OCI-M1 (cell line): ENCODE results near the gene EHD1.

ENCODE experiments used
- DNase-seq: peaks from one replicate; lab custom pipeline; 2025; lab: John Stamatoyannopoulos, UW

EHD1 gene

DNA sequence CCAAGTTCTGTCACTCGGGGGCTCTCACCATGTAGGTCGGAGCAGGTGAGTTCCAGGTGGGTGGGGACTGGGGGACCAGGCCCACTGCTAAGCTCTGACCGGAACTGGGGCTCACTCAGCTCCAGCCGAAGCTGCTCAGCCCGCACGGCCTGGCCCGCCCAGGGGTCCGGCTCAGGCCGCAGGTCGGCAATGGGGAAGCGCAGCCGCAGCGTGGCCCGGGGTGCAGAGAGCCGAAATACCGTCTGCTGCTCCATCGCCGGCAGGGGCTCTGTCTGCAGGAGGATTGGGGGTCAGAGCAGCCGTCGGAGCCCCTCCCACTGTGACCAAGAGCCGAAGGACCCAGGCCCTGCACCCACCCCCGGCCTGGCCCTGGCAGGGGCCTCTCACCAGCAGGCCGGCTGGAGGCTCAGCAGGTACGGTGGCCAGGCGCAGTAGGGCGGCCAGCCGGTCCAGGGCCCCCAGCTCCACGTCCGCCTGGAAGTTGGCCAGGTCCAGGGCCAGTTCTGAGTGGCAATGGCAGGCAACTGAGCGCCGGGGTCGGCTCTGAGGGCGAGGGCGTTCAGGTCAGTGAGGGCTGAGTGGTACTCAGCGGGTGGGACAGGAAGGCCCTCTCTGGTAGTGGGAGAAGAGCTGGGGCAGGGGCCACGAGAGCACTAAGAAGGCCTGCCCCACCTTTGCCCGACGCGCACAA lies 31.4 kb upstream of the EHD1 start:
- DNase-seq = no peak

DNA sequence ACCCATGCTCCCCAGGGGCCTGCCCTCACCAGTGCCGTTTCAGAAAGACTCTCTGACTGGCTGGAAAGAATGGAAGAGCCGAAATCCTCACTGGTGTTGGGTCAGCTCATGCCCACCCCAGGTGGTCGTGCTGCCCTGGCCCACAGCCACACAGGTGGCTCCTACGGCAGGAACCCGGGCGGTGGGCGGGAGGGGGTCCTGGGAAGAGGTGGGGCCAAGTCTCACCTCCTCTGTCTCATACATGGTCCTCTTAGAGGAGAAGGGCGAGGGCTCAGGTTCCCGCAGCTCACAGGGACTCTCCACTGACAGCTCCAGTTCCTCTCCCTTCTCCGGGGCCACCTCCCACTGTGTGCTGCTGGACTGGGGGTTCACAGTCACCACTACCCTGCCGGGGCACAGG lies 30.3 kb upstream of the EHD1 start:
- DNase-seq = no peak

DNA sequence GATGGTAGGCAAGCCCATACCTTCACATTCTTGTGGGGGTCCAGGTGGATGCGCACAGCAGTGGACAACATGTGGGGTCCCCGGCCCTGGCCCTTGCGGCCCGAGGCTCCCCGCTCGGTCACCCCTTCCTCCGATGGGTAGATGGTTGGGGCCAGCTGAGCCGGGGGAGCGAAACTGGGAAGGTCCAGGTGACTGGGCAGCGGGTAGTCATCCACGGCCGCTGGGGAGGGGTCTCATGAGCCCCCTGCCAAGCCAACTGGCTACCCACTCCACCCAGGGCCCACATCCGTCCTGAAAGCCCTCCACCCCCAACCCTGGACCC lies 27.9 kb upstream of the EHD1 start:
- no peak for DNase-seq

DNA sequence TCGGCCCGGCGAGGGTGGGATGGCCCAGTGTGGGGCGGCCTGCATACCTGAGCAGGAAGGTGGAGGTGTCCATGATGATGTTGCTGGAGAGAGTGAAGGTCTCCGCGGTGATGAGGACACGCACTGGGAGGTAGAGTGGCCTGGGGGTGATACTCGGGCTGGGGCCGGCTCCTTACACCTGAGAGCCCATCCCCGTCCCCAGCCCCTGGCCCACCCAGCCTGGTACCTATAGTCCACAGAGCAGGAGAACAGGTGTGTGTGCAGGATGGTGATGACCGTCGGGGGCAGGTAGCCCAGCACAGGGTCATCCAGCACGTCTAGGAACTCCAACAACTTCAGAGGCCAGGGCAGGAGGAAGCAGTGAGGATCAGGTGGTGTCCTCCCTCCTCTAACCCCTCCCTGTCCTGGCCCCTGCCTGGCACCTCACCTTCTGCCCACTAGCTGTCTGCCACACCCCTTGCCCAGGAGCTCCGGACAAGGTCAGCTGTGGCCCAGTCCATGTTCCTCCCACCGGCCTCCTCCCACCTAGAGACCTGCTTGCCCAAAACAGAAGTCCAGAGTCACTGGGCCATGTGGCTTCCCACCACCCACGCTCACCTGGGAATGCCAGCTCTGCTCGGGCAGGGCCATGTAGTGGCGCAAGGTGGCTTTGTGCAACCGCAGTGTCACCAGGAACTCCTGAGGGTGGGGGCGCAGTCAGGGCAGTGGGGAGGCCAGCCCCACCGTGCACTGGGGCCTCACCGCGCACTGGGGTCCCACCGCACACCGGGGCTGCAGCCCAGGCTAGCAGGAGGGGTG lies 27.3 kb upstream of the EHD1 start:
- DNase-seq = no peak

DNA sequence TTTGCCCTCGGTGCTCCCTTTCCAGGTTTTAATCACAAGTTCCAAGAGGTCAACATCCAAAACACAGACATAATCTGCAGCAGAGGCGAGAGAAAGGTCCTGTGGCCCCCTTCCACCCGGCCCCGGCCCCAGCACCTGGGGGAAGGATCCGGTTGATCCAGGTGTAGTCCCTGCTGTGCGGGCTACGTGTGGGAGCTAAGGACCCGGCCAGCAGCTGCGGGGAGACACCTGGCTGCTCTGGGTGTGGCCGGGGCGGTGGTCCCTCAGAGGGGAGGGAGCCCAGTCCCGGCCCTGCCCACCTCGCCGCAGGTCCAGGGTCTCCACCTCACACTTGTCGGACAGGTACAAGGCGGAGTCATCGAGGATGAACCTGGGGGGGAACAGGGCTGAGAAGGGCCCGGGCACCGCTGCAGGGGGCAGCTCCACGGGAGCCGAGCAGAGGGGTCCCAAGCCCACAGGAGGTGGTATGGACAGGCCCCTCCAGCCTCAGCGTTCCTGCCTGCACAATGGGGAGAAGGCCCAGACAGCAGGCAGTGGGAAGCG lies 24.9 kb upstream of the EHD1 start:
- no peak for DNase-seq

DNA sequence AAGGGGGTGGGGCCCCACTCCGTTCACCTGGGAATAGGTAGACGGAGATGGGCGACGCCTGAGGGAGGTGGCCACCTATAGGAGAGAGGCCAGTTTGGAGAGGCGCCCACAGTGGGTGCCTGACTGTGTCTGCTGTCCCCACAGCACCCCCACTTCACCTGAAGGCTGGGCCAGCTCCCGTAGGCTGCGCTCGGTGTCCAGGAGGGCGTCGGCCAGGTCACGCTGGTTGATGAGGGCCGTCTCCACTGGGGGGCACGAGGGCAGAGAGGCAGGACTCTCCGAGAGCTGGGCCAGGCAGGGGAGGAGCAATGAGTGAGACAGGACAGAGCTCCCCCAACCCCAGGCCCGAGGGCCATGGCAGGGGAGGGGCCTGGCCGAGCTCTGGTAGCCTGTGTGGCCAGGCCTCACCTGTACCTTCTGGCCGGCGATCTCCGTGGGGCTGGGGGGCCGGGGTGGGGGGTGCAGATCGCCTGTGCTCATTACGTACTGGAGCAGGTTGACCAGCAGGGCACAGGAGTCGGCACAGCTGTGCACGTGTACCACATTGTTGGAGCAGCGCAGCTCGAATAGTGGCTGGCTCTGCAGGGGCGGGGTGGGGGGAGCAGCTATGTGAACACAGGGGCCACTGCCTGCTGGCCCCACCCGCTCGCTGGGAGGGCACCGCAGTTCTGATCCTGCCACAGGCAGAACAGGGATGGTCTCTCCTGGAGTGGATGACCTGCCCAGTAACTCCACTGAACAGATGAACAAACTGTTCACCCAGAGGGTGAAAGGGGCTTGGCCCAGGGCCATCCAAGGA lies 23.9 kb upstream of the EHD1 start:
- no peak for DNase-seq

DNA sequence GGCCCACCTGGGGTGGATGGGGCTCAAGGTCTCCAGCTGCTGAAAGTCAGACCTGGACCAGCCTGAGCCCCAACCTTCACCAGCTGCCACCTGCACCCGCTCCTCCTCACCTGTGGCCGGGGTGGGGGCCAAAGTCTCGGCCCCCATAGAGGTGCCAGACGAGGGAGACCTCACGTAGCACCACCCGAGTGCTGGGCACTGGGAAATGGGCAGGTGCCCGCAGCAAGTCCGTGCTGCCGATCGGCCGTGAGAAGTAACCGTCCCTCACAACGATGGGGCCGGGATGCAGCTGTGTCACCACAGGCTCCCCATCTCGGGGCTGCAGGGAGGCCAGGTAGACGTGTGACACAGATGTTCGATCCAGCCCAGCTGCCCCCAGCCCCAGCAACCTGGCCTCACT lies 22.4 kb upstream of the EHD1 start:
- no peak for DNase-seq

DNA sequence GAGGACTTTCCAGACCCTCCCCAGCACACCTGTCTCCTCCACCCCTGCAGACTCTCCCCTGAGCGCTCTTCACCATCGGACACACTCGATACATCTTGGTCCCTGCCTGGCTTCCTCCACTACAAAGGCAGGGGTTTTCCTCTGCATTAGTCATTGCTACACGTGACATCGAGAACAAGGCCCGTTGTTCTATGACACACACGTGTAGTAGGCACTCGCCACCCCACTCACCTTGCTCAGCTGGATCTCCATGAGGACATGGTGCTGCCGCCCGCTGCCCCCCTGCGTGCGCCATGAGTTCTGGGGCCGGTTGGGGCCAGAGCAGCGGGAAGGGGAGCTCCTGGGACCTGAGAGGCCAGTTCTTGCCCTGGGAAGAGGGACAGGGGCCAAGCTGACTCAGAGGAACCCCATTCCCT lies 21.9 kb upstream of the EHD1 start:
- no peak for DNase-seq

DNA sequence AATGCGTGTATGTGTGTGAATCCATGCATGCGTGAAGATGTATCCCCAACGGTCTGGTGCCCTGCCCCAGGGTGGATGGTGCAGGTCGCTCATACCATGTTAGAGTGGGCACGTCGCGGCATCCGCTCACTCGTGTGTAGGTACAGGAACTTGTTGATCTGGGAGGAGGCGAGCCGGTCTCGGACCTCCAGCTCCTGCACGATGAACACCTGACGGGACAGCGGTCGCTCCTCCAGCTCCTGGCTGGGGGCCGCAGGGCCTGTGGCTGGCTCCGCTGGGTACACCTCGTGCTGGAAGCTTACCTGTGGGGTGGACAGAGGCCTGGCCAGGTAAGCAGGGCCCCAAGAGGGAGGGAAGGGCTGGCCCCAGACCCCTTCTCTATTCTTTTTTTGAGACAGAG lies 20.1 kb upstream of the EHD1 start:
- no peak for DNase-seq

DNA sequence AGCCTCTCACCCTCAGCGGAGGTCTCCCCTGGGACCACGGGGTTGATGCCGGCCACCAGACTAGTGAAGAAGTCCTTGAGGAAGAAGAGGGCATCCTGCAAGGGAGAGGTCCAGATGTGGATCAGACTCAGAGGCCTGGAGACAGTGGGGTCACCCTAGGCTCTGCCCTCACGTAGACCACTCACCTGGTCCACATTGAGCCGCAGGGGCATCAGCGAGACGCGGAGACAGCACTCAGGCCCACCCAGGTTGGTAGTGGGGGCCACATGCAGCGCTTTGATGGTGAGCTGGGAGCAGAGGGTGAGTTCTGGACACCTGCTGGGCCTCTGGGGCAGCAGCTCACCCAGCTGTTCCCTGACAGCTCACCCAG lies 19.6 kb upstream of the EHD1 start:
- no peak for DNase-seq

DNA sequence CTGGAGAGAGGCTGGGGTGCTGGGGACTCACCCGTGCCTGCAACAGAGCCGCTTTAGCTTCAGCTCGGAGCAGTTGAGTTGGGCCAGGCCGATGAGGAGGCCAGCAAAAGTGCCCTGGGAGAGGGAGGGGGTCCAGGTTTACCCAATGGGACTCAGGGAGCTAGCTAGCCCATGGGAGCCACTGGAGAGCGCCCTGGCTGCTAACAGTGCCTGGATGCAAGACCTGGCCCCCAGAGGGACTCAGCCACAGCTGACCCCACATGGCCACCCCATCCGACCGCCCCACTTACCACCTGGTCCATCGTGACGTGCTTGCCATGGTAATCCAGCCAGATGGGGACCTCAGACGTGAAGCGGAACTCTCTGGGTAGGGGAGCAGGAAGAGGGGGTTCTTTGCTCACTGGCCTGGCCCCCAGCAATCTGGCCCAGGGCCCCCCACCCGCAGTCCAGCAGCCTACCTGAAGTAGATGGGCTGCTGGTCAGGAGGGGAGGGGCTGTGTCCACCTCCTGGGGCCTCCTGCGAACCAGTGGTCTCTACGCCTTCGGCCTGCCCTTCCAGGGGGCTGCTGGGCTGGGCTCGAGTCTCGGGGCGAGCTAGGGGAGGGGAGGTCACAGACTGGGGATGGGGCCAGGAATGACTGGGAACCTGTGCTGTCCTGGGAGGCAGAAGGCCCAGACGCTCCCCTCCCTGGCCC lies 19.1 kb upstream of the EHD1 start:
- DNase-seq = no peak

DNA sequence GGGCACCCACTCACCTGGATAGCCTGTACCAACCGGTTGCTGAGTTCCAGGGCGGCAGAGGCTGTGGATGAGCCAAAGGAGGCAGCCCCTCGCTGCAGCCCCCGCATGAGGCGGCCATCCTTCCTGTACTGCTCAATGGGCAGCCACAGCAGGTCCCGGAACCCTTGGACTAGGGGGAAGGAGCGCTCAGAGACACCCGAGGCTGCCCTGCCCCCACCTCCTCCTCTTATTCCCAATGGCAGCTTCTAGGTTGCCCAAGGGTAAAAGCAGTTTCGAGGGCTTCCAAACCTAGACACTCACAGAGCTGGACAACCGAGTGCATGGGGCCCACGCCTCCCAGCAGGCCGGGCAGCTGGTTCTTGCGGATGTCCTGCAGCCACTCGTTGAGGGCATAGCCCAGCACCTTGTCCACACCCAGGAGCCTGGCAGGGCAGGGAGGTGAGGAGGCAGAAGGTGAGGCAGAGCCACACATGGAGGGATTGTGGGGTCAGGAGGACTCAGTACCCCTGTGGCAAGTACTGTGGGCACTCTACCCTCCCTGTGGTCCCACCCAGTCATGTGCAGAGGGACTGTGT lies 18.1 kb upstream of the EHD1 start:
- DNase-seq = no peak

DNA sequence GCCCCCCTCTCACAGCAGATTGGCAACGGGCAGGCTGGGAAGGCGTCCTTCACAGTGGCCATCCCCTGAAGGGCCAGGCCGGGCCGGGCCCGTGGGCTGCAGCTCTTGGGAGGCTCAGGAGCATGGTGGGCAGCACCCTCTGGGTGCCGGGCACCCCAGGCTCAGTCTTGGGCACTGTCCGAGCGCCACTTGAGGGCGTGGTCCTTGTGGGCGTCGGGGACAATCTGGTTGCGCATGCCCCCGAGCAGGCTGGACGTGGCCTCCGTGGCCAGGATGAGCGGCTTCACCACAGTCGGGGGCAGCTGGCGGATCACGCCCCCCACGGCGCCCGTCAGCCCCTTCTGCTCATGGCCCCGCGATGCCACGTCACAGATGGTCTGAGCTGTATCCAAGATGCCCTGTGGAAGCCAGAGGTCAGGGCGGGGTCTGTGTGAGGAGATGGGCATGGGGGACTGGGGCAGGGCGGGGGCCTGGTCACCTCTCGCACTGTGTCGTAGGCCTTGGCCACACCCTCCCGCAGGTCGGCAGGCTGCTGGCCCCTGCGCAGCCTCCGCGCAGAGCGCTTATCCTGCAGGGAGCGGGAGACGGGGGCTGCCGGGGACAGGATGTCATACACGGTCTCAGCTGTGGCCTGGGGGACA lies 16.5 kb upstream of the EHD1 start:
- no peak for DNase-seq

DNA sequence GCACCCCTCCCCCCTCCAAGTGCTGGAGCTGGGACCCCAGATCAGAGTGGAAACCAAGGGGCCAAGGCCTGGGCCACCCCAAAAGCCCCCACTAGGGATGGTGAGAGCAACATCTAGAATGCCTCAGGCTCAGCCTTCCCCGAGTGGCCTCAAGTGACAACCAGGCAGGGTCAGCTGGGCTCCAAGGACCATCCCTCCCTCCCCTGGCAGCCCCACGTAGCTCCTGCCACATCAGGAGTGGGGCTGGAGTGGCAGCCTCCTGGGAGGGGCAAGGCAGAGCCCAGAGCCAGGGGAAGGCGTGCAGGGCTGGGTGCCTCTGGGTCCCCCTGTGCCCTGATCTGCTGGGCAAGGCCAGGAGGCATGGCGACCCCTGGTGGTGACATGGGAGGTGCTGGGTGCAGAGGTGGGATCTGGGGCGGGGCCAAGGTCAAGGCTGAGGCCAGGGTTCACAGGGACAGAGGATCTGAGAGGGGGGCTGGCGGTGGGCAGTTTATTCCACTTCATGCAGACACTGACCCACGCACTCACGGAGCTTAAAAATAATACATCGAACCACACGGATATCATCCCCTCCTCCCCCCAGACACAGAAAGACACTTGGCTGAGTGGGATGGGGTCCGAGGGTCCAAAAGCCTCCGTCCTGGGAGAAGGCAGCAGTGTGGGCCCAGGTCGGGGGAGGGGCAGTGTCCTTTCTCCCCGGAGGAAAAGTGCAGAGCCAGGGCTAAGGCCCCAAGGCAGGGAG lies 15.8 kb upstream of the EHD1 start:
- peak; percentile 90 for DNase-seq

DNA sequence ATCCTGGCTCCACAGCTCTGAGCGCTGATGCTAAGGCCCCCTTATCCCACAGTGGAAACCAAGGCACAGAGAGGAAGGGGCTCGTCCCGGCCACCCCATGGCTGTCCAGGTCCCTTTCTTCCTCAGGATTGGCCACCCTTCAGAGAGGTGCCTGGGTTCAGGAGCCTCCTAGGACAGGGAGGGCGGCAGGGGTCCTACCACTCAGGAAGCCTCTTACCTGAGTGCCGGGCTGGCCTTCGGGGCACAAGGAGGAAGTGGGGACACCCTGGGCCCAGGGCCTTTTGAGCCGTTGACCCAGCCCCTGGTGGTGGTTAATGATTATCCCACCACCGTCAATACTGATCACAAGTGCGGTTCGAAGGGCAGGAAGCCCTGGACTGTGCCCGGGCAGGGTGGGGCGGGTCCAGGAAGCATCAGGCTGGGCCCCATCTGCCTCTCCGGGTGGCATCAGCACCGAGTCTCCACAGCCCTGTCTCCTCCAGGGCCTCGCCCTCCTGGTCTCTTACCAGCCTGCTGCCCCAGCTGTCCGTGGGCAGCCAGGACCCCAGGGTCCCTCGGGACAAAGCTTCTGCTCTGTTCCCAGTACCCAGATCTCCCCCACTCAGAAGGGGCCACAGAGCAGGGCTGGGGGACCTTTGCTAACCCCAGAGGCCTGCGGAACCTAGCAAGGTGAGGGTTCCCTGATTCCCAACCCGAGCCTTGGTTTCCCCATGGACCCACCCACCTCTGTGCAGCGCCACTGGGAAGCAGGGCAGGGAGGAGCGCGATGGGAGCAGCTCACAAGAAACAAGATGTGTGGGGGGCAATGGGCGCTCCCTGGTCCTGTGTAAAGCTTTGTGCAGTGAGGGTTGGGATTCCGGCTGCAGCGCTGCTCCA lies 15.0 kb upstream of the EHD1 start:
- DNase-seq = no peak

DNA sequence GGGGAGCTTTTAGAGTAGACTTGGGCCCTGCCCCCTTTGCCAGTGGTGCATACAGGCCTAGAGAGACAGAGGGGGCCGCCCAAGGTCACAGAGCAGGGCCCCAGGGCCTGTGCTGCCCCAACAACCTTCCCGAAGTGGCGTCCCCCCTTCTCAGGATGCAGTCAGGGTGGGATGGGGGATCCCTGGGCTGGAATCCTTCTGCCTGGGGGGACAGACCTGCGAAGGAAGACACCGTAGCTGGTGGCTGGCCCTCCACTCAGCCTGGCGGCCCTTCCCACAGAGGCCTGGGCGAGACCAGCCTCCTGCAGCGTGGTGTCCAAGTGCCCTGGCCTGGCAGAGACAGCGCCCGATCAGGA lies 14.4 kb upstream of the EHD1 start:
- no peak for DNase-seq

DNA sequence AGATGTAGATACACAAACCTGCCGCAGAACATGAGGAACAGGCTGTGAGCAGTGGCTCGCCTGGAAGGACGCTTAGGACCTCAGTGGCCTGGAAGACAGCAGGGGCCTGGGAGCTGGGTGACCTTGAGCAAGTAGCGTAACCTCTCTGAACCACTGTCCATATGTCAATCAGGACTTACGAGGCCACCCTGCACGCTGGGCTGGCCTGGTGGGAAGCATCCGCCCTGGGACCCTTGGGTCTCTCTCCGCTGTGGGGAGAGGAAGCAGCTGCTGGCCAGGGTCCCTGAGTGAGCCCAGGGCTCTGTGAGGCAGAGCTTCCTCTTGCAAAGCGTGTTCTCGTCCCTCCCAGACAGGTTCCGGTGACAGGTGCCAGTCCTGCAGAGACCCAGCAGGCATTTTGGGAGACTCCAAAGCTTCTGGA lies 14.0 kb upstream of the EHD1 start:
- no peak for DNase-seq

DNA sequence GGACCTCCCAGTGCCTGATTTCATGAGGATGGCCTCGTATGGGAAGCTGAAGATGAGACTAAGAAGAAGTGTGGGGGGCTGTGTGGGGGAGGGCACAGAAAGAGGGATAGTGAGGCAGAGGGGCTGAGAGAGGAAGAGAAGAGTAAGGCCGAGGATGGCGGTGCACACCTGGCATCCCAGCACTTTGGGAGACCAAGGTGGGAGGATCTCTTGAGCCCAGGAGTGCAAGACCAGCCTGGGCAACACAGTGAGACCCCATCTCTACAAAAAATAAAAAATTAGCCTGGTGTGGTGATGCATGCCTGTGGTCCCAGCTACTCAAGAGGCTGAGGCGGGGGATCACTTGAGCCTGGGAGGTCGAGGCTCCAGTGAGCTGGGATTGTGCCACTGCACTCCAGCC lies 13.5 kb upstream of the EHD1 start:
- no peak for DNase-seq

DNA sequence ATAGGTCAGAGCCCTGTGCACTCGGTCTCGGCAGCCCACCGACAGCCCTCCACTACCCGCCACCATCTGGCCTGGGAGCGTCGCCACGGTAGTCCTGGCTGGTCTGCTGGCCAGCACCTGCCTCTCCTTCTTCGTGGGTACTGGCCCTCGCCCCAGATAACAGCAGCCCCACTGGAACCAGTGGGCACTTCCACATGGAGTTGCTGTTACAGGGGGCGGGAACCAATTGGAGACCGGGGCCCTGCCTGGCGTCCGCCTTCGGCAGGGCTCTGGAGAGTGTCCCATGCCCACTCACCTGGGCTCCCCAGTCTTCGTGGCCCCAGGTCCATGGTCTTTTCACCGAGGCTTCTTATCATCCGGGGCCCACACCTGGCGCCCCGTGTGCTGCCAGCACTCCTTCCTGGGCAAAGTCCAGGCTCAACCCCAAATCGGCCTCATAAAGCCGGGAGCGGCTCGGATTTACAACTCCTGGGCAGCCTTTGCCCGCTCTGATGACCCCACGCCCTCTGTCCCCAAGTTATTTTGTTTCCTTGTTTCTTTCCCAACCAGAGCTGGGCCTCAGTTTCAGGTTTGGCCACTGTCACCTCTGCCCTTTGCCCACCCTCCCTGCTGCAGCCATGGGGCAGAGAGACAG lies 12.9 kb upstream of the EHD1 start:
- no peak for DNase-seq
